Dedifferentiated amniotic fluid mesenchymal stem cell (primary cell): ENCODE data around the gene FADS3.
A peak's percentile ranks its signal among the peaks of the same experiment; 100 is the strongest.
"Not testable (repeated sequence)": the region's sequence is repeated elsewhere in the genome, so short reads cannot be mapped to it uniquely, and the experiment has no call there.

ENCODE experiments used
- DNase-seq: peaks from one replicate; pipeline ENCODE4 v3.0.0-alpha.2; 2016; ENCODE audit errors: extremely low spot score

The FADS3 gene

DNA sequence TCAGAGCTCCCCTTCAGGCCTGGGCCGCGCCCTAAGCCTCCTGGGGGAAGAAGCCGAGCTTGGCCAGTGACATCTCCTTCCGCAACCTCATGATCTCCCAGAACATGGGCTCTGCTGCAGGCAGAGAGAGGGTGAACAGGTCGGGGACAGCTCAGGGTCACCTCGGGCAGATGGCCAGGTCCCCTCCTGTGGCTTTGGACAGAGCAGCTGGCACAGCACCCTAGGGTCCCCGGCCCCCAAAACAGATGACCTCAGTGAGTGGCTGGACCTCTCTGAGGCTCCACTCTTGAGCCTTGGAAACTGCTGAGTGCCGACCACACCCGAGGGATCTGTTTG is 6.9 kb upstream of the FADS3 start:
- DNase-seq = no peak

DNA sequence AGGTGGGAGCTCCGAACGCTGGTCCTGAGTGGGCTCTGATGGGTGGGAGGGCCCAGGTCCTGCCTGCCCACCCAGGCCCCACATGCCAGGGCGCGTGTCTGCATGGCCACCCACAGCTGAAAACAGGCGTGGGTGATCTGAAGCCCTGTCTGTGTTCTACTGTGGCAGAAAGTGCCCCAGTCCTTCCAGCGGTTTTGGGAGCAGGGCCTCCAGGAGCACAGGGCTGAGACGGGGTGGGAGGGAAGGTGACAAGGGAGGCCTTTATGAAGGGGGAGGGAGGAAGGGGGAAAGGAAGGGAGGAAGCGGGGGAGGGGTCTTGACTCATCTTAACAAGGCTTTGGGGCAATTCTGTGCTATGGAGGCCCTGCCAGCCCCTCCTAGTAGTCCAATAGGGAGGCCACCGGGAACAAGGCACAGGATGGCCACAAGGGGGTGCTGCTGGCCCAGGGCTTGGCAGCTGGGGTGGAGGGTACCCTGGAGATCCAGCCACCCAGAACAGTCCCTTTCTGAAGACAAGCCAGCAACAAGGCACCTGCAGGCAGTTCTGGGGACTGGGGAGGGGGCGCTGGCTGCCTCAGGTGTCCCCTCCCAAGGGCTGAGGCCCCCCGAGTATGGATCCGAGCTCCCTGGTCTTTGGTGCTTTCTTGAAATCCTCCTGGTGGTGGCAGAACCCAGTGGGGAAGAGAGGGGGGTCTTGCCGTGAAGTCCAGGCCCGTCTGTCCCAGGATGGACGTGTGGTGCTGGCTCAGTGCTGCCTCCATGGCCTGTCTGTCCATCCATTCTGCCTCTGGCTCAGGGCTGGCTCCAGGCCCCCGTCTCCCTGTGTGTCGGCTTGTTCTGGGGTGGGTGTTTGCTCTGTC is 6.3 kb upstream of the FADS3 start:
- DNase-seq = peak; percentile 26

DNA sequence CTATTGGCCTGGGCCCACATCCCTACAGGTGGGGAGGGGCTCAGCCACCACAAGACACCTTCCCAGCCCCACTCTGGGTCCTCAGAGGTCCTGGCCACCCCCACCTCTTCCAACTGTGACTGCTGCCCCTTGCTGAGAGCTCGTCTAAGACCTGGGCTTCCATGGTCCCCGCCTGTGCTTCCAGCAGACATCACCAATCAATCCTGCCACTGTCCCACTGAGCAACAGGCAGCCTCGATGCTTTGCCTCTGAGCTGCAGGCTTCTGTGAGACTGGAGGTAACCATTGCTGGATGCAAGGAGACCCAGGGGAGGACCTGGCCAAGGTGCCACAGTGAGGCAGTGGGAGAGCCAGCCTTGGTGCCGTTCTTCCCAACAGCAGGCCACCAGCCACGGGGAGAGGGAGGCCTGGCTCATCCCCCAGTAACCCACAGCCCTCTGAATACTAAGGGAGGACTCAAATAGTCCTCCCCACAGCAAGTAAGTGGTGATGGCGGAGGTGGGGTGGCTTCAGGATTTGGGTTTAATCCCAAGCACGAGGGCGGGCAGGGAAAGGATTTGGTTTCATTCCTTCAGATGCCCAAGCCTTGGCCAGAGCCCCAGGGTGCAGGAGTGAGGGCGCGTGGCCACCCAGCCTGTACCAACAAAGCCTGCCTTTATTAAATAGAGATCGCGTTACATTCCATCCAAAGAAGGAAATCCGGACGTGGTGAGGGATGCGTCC is 5.5 kb upstream of the FADS3 start:
- DNase-seq = no peak

DNA sequence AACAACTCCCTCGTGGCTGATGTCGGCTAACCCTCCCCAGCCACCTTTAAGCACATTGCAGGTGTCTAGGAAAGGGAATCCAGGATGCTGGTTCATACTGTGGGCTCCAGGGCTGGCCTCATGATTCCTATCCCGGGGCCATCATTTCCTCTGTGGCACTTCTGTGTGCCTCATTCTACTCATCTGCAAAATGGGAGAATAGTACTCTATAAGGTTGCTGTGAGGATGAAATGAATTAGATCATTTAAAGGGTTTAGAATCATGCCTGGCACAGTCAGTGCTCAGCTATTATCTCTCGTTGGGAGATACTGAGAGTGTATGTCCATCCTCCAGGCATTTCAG is 4.3 kb upstream of the FADS3 start:
- DNase-seq = no peak

DNA sequence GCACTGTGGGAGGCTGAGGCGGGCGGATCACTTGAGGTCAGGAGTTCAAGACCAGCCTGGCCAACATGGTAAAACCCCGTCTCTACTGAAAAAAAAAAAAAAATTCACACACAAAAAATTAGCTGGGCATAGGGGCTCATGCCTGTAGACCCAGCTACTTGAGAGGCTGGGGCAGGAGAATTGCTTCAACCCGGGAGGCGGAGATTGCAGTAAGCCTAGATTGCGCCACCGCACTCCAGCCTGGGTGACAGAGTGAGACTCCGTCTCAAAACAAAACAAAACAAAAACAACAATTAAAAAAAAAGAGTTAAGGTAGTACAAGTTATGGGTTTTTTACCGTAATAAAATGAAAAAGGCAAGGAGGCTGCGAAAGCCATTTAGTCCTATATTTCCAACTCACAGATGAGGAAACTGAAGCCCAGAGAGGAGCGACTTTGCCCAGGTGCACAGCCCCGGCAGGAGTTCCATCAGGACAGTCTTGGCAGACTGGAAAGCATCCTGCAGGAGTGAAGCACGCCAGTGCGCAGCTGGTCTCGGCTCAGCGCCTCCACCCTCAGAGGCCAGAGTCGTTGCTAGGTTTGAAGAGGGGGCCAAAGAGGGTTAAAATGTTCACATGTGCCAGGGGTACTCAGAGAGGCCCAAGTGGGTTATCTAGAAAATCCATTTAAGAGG is 3.8 kb upstream of the FADS3 start:
- no peak for DNase-seq

DNA sequence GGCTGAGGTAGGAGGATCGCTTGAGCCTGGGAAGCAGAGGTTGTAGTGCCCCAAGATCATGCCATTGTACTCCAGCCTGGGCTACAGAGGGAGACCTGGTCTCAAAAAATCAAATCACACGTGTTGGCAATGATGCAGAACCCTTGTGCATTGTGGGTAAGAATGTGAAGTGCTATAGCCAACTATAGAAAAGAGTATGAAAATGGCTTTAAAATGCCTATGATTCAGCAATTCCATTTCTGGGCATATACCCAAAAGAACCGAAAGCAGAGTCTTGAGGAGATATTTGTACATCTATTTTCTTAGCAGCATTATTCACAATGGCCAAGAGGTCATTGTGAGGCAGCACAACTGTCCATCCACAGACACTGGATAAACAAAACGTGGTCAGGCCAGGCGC is 2.6 kb upstream of the FADS3 start:
- peak; percentile 86 for DNase-seq

DNA sequence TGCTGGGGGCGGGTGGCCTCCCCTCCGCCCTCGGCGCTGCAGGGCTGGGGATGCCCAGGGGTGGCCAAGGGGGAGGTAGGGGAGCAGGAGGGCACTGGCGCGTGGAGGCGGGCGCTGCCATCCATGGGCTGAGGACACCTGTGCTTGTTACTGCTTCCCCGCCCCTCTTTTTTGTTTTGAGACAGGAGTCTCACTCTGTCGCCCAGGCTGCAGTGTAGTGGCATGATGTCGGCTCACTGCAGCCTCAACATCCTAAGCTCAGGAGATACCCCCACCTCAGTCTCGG is 683 bp upstream of the FADS3 start:
- no peak for DNase-seq

DNA sequence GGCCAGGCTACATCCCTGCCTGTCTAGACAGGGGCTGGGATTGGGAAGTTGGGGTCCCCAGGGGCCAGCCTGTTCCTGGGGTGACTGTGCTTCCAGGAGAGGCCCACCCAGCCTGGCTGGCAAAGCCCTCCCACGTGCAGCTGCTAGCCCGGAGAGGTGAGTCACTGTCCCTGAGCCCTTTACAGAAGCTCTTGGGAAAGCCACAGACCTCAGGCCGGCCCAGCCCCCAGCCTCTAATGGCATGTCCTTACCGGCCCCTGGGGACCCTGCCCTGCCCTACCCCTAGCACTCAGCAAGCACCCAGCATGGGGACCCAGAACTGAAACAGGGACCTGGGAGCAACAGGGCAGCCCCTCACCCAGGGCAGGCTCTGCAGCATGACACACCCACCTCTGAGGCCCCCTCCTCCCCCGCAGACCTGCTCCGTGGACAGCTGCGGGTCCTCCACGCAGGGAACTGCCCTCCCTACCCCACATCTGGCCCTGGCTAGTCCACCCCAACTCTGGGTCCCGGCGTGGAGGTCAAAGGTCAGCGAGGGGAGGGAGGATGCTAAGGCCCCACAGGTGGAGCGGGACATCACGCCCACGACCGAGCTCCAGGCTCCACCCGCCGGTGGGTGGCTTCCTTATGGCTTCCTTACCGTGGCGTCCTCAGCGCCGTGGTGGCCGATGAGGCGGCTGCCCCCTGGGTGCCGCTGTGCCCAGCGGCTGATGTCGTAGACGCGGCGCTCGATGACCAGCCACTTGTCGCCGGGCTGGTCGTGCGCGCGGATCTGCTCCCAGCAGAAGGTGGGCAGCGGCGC is 615 bp downstream of the FADS3 start:
- DNase-seq = peak; percentile 40

DNA sequence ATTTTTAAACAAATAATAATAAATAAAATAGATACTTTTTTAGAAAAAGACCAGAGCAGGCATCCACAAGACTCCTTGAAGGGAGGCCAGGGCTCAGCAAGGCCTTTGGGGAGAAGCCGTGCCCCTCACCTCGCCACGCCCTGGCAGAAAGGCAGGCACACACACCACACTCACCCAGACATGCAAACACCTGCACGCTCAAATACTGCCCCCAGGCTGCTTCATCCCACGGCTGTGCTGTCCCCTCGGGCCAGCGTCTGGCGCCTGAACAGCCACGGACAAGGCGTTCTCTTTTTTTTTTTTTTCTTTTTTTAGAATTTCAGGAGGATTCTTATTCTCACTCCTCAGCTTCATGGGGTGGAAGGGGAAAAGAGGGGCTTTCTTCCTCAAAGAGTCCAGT is 1.5 kb downstream of the FADS3 start:
- no peak for DNase-seq

DNA sequence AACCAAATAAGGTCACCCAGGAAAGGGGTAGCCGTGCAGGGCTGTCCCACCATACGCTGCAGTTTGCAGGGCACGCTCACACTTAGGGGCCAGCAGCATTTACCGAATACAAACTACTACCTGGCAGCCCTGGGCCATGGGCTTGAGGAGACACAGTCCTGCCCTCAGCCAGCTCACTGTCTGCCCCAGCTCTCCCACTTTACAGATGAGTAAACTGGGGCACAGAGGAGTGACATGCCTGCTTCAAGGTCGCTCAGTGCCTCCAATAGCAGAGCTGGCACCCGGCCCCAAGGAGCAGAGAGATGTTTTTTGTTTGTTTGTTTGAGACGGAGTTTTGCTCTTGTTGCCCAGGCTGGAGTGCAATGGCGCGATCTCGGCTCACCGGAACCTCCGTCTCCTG is 2.8 kb downstream of the FADS3 start:
- DNase-seq = no peak

DNA sequence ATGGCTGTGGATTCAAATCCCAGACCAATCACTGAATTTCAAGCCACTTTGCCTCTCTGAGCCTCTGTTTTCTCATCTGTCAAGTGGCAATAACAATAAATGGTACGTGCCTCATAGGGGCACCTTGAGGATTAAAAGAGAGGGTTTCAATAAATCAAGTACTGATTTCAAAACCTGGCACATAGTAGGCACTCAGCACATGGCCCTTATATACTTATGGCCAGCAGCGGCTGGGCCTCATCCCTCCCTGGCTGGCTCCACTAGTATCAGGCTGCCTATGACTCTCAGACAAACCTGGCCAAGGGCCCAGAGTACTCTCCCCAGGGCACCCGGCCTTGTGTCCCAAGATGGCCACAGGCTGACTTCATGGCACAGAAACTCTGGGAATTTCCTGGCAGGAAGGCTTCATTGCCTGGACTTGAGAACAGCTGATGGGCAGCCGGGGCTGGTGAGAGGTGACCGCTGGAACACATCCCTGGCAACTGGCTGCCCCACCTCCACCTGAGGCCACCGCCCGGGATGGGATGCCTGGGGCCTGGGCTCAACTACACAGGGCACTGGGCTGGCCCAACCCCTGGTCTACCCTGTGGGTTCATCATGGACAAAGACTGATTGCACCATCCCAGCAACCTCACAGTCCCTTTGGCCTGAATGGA is 3.4 kb downstream of the FADS3 start:
- DNase-seq = peak; percentile 90

DNA sequence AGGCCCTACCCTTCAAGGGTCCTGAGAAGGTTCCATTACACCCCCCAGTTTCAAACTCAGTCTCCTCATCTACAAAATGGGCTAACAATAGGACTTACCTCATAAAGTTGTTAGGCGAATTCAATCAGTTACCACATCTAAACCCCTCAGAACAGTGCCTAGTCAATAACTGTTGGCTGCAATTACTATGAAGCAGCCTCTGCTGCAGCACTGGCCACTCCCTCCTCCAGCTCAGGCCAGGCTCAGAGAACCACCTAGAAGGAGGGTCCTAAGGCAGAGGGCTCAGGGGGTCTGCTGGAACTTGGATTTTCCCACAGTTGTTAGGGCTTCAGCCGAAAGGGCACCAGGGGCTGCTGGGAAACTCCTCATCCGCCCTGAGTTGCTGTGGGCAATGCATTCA is 4.7 kb downstream of the FADS3 start:
- no peak for DNase-seq

DNA sequence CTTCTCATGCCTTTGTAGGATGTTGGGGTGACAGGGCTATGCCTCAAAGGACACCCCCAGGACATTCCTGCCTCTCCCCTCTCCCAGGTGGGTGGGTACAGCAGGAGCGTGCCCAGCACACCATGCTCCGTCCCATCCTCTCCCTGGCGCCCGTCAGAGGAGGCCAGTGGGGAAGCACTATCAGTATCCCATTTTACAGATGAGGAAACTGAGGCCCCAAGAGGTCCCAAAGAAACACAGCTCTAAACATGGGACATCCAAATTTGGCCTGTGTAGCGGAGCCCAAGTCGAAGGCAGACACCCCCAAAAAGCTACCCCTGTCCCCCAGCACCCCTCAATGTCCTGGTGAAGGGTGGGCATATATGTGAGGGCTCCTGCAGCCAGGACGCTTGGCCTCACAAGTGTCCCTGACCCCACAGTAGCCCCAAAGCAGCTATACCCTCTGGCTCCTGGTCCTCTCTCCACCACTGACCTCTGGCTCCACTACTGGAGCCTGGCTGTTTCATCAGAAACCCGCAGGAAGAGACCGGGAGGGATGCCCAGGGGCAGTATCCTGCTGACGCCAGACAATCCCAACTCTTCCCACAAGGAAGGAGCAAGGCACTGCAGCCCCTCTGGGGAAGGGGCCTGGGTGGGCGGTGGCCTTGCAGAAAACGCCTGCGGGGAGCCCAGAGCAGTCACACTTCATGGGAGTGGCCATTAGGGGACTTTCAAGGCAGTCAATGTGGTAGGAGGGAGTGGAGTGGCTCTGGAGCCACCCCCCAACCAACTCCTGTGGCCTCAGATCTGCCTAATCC is 5.4 kb downstream of the FADS3 start:
- no peak for DNase-seq

DNA sequence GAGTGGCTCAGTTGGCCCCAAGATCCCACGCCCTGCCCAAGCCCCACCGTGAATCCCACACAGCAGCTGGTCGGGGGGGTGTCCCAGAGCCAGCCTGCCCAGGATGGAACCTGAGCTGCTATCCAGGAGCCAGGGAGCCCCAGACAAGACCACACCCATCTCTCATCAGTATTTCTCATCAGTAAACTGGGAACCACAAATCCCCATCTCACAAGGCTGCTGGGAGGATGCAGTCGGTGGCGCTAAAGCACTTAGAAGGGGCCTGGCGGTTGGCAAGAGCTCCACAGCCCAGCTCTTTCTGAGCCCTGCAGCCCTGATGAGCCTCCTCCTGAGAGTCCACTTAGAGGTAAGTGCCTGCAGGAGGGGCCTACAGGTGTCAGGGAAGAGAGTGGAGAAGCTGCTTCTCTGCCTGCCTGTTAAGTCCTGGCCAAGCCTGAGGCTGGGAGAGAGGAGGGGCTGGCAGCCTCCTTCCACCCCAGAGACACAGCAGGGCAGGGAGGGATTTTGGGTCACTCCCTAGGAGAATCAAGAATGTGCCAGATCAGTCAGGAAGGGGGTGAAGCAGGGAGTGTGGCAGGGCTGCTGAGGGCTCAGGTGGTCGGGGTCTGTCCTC is 6.1 kb downstream of the FADS3 start:
- DNase-seq = no peak

DNA sequence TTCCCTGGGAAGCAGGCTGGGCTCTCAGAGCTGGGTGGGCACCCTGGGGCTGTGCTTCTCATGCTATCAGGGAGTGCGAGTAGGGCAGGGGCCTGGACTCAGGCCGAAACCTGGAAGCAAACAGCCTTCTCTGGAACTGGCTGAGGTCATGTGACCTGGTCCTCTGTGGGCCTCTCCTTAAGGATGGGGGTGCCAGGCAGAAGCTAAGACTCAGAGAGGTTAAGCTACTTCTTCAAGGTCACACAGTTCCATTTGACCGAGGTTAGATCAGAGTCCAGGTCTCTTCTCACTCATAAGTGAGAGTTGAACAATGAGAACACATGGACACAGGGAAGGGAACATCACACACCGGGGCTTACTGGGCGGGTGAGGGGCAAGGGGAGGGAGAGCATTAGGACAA is 7.4 kb downstream of the FADS3 start:
- no peak for DNase-seq

DNA sequence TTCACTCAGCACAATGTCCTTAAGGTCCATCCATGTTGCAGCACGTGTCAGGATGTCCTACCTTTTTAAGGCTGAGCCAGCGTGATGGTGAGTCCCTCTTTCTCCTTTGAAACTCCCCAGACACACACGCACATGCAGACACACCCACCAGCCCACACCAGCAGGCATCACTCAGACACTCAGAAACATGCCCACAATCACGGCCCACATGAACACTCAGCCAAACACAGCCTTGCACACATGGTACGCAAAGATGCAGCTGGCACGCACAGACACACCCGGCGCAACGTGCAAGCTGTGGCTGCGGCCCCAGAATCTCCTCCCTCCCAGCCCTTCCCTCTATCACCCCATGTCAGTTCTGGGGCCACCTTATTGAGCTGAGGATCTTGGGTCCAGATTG is 8.0 kb downstream of the FADS3 start:
- DNase-seq = no peak

DNA sequence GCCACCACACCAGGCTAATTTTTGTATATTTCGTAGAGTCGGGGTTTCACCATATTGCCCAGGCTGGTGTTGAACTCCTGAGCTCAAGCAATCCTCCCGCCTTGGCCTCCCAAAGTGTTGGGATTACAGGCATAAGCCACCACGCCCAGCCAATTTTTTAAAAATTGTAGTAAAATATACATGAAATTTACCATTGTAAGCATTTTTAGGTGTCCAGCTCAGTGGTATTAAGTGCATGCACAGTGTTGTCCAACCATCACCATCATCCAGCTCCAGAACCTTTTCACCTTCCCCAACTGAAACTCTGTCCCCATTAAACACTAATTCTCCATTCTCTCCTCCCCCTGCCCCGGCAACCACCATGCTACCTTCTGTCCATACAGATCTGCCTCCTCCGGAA is 8.5 kb downstream of the FADS3 start:
- no peak for DNase-seq

DNA sequence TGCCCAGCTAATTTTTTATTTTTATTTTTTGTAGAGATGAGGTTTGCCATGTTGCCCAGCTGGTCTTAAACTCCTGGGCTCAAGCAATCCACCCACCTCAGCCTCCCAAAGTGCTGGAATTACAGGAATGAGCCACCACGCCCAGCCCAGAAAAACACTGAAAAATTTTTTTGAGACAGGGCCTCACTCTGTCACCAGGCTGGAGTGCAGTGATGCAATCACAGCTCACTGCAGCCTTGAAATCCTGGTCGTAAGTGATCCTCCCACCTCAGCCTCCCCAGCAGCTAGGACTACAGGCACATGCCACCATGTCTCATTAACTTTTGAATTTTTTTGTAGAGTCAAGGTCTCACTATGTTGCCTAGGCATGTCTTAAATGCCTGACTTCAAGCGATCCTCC is 9.1 kb downstream of the FADS3 start:
- DNase-seq = not testable (repeated sequence)

DNA sequence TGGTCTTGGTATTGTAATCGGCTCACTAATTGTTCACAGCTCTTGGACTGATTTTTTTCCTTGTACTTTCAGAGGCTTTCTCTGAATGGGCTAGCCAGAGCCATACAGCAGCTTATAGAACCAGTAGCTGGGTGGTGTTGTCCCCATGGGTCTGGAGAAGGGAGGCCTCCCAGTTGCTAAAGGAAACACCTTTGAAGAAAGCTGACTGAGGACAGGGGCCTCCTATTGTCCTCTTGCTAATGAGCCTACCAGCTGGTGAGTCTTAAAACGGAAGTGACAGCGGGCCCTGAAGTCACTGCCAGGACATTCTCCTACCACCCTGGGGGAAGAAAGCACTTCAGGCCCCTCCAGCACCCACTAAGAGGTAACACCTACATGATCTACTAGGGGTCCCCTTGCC is 9.9 kb downstream of the FADS3 start:
- no peak for DNase-seq

DNA sequence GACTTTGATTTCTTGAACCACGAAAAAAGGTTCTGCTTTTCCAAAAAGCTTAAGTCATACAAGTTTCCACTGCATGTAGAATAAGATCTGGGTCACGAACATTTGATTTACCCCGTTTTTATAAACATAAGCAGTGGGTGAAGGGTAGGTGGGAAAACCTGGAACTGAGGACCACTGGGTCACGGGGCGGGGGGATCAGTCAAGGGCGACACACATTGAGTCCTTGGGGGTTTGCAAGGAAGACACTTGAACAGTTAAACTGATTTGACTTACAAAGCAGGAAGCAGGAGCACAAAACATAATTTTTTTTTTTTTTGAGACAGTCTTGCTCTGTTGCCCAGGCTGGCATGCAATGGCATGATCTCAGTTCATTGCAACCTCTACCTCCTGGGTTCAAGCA is 10.9 kb downstream of the FADS3 start:
- DNase-seq = no peak

DNA sequence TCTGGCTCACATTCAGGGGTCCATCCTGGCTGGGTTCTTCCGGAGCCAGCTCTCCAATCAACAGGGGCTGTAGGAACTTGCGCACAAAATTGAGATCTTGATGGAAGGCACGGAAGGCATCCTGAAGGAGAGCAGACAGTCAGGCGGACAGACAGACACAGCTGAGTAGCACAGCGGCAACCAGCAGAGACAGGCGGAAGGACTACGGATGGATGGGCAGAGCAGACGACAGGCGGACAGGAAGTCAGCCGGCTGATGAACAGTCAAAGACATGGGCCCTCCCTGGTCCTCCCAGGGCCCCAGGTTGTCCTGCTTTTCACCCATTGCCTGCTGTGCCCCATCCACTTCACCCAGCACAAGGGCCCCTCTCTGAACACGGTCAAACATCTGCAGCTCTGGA is 11.3 kb downstream of the FADS3 start:
- no peak for DNase-seq
